Stimulated activated CD4-positive, alpha-beta T cell treated with anti-CD3 and anti-CD28 coated beads, Interleukin-4, amount 100 ng/mL, for 1 hour (primary cell): ENCODE measurements around the gene RRBP1.
A peak's percentile ranks its signal among the peaks of the same experiment; 100 is the strongest.
"Not testable (repeated sequence)": the region's sequence is repeated elsewhere in the genome, so short reads cannot be mapped to it uniquely, and the experiment has no call there.

Experiments used
- DNase-seq: peaks from one replicate; pipeline ENCODE4 v3.0.0-alpha.2; 2020

The RRBP1 gene

GRCh38 chr20:17659801-17660200 is 22.2 kb downstream of the RRBP1 start:
- DNase-seq, result no peak

DNA sequence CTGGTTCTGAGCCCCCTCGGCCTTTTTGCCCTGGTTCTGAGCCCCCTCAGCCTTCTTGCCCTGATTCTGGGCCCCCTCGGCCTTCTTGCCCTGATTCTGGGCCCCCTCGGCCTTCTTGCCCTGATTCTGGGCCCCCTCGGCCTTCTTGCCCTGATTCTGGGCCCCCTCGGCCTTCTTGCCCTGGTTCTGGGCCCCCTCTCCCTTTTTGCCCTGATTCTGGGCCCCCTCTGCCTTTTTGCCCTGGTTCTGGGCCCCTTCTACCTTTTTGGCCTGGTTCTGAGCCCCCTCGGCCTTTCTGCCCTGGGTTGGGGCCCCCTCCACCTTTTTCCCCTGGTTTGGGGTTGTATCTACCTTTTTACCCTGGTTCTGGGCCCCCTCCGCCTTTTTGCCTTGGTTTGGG is 22.7 kb downstream of the RRBP1 start:
- DNase-seq, result not testable (repeated sequence)

- DNase-seq, result no peak
These were observed 23.4 kb downstream of the RRBP1 start for GRCh38 chr20:17658648-17658993.

- no peak for DNase-seq
These were observed 24.0 kb downstream of the RRBP1 start for GRCh38 chr20:17657898-17658647.

- no peak for DNase-seq
These were observed 24.8 kb downstream of the RRBP1 start for GRCh38 chr20:17657079-17657825.

DNA sequence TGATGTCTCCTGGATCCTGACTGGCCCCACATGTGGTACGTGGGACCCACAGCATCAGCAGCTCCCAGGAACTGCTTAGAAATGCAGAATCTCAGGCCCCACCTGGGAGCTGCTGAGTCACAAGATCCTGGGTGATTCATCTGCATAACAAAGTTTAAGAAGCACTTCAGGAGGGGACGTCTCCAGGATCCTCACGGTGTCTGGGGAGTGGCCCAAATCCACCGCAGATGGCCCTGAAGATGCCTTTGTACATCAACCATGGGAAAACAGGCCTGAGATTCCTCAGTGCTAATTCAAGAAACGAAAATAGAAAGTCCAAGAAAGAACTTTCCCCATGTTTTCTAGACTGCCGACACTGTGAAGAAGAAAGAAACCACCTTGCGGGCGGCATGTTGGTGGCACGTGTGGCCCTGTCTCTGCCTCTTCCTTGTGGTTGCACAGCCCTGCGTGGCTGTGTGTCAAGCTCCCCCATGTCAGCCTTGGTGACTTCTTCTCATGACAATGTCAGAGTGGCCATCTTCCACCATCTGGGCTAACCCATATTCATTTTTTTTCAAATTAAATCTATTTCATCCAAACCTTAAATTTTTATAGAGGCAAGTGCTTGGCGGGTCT is 26.1 kb downstream of the RRBP1 start:
- no peak for DNase-seq

GRCh38 chr20:17655286-17655651 is 26.8 kb downstream of the RRBP1 start:
- no peak for DNase-seq

- peak; percentile 10 for DNase-seq
These were observed 27.3 kb downstream of the RRBP1 start for GRCh38 chr20:17654649-17655285.

GRCh38 chr20:17653835-17654648 is 28.0 kb downstream of the RRBP1 start:
- DNase-seq, result no peak

DNA sequence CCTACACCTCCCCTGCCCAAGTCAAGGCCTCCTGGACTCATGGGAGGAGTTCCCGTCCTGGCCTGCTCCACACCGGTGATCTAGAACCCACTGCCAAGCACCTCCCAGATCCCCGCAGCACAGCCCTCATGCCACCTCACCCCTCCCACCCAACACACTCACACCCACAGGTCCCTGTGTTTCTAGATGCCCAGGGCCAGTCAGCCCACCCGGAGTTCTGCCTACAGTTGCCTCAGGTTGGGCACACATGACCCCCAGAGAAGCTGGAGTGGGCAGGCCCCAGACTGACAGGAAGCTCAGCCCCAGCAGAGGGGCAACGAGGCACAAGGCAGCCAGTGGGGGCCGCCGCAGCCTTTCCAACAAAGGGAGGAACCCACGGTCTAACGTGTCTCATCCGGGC is 29.6 kb downstream of the RRBP1 start:
- no peak for DNase-seq

DNA sequence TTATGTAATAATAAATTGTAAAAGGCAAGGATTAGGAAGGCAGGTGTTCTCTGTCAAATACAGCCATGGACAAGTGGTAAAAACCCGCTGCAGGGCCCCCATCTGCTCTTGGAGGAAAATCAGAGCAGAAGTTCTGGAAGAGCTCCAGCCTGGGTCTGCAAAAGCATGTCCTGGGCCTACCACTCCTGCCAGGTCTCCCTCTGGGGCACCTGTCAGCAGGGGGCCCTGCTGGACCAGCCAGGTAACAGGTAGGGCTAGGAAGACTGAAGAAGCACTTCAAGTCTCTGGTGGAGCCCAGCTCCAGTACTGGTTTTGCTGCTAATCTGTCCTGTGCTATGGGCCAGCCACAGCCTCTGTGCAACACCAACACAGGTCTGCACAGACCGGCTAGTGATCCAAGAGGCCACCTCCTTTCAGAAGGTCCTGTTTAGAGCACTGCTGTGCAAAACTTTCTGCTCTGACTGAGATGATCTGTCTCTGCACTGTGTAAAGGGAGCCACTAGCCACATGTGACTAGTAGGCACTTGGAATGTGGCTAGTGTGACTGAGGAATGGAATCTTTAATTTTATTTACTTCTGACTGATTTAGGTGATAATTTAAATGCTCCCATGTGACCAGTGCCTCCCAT is 30.2 kb downstream of the RRBP1 start:
- DNase-seq, result no peak

DNA sequence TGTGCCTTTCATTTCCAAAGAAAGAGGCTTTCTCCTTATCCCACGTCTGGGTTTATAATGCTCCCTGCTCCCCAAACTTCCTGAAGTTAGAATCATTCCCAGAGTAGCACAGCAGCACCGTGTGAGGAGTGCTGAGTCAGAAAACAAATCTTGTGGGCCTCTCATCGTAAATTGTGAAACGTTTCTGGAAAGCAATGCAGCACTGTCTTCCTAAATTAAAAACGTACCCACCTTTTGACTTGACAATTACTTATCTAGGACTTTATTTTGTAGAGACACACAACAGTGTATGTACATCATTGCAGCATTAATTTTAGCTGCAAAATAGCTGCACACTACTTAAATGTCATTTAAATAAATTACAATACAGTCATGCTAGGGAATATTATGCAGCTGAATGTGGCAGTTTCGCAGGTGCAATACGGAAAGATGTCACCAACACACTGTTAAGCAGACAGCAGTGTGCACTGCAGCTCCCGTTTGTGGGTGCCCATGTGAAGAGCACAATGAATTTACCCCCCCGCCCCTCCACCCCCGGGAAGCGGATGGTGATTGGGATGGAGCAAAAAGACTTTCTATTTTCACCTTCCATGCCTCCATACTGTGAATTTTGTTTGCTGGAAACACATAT is 30.8 kb downstream of the RRBP1 start:
- DNase-seq, result no peak

- no peak for DNase-seq
These were observed 31.5 kb downstream of the RRBP1 start for GRCh38 chr20:17650301-17651128.

DNA sequence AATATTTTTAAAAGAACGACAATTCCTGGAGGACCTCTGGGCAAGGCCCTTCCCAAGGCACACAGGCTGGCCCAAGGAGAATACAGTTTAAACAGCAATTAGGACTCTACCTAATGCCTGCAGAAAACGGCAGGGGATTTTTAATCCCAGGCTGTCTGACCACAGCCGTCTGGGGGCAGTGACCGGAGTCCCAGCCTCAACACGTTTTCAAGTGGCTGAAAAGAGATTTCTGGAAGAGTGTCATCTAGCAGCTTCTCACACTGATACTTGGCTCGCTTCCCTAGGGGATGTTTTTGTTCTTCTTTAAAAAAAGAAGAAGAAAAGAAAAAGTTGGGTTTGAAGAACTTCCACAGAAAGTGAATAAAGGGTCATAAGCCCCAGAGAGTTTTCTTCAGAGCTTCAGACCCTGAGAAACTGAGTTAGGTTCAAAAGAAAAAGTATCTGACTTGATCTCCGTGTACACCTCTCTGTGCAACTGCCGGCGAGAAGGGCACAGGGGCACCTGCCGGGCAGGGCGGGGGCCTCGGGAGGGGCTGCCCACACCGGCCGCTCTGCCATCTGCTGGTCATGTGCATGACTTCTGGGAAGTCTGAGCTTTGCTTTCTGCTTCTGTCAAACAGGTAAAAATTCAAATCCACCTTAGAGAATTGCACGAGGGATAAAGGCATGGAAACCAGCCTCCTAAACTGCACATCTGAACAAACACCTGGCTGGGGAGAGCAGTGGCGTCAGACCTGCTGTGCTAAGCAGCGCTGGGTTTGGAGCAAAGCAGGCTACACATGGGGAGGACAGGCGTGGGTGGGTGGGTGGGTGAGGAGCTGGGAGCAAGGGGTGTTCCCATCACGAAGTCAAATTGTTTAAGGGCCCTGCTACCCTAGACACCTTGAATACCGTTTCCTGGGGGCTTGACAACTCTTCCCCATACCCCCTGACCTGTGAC is 33.0 kb downstream of the RRBP1 start:
- DNase-seq, result peak; percentile 33

DNA sequence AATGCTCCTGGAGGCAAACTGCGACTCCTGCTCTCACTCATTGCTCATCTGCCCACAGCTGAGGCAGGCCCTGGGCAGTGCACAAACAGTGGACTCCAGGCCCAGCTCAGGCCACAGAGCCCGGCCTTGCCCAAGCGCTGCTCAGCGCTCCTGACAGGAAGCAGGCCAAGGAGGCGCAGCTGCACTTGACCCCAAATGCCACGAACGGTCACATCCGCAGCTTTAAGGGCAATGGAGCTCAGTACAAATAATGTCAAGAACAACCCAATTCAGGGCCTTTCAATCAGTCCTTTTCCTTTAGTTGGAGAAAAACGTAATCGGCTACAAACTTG is 33.8 kb downstream of the RRBP1 start:
- no peak for DNase-seq

- no peak for DNase-seq
These were observed 34.4 kb downstream of the RRBP1 start for GRCh38 chr20:17647391-17648314.

DNA sequence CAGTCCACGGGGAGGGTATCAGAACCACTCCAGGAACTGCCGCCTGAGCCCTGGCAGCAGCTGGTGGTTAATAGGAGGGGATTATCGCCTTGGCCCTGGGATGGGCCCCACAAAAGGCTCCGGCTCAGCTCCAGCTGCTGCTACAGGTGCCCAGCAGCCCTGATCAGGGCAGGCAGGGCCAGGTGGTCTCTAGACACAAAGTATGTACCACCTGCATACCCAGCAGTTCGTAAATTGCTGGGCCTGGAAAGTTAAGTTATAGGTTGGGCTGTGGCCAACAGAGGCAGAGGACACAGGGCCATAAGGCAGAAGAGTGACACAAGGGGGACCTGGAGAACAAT is 35.1 kb downstream of the RRBP1 start:
- DNase-seq, result no peak

- DNase-seq, result no peak
These were observed 35.7 kb downstream of the RRBP1 start for GRCh38 chr20:17646209-17646960.
